Measurements from ENCODE around the gene FARP2. TPM values are rescaled to one million over a fixed set of nuclear protein-coding genes. Genes with fewer than 3 reads are reported as not detected.
A peak's percentile ranks its signal among the peaks of the same experiment; 100 is the strongest.

FARP2 gene
- total and polyA plus RNA-seq, 2 of the 13 experiments (the other 11 are each of a cell fraction or from before 2014, with no cell fraction given): 28.0 to 45.4 TPM

DNA sequence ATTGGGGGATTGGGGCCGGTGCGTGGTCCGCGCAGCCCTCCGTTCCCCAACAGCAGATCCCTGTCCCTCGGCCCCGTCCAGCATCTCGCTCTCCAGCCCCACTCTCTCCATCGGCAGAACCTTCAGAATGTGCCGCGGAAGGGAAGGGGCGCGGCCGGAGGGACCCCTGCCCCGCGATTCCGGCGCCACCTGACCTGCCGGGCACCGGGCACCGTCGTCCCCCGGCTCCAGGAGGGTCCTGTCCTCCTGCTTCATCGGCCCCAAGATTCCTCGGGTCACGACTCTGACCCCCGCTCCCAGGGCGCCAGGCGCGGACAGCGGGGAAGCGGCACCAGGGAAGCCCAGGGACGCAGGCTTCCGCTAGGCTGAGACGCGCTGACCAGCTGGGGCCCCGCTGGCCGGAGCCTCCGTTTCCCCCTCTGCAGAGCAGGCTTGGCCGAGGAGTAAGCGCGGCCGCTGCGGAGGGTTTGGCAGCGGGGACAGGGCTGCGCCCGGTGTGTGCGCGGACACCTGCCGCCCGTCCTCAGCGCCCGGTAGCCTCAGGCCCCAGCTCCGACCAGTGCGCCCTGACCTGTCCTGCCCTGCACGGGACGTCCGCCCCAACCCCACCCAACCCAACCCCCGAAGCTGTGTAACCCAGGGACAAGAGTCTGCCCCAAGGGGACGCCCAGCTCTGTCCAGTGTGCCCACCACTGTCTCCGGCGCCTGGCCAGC lies 185.6 kb downstream of the FARP2 start (continued):
- TF ChIP-seq, protein P1, sequence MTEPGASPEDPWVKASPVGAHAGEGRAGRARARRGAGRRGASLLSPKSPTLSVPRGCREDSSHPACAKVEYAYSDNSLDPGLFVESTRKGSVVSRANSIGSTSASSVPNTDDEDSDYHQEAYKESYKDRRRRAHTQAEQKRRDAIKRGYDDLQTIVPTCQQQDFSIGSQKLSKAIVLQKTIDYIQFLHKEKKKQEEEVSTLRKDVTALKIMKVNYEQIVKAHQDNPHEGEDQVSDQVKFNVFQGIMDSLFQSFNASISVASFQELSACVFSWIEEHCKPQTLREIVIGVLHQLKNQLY (CRISPR knock-in tag; IDR thresholded peaks at IDR 0.05): no peak
- TF ChIP-seq JARID2 (CRISPR knock-in tag; IDR thresholded peaks at IDR 0.05; ENCODE audit: insufficient replicate concordance) (no peak), ZNF460 (CRISPR knock-in tag; IDR thresholded peaks at IDR 0.05; ENCODE audit: borderline replicate concordance) (no peak)
- TF ChIP-seq, protein P2, sequence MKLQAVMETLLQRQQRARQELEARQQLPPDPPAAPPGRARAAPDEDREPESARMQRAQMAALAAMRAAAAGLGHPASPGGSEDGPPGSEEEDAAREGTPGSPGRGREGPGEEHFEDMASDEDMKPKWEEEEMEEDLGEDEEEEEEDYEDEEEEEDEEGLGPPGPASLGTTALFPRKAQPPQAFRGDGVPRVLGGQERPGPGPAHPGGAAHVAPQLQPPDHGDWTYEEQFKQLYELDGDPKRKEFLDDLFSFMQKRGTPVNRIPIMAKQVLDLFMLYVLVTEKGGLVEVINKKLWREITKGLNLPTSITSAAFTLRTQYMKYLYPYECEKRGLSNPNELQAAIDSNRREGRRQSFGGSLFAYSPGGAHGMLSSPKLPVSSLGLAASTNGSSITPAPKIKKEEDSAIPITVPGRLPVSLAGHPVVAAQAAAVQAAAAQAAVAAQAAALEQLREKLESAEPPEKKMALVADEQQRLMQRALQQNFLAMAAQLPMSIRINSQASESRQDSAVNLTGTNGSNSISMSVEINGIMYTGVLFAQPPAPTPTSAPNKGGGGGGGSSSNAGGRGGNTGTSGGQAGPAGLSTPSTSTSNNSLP (IDR thresholded peaks at IDR 0.05; ENCODE audit: low read depth, low read length): no peak

DNA sequence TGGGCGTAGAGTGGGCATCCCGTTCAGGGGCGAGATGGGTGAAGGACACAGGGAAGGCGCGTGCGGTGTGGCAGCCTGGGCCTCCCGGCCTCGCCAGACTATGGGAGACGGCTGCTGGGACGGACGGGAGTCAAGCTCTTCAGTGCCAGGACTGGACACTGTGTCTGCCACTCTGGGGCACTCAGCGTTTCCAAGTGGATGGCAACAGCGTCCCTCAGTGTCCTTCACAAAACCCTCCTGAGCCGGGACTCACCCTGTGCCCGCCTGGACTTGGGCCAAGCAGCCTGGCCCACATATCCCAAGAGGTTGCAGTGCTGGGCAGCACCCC lies 186.2 kb downstream of the FARP2 start:
- CTCF ChIA-PET (ENCODE audit: low intra/inter-chr PET ratio, low total read pairs): no interaction called here
- TF ChIP-seq RAD51 (IDR thresholded peaks at IDR 0.05; ENCODE audit: borderline replicate concordance) (no peak), XRCC5 (optimal IDR thresholded peaks at IDR 0.05; ENCODE audit: low read length) (no peak), ZNF343 (CRISPR knock-in tag; IDR thresholded peaks at IDR 0.05) (no peak), ZC3H4 (CRISPR knock-in tag; IDR thresholded peaks at IDR 0.05; ENCODE audit: borderline replicate concordance) (no peak), HNRNPL (IDR thresholded peaks at IDR 0.05; ENCODE audit: low read depth, low read length) (peak; percentile 86)
- TF ChIP-seq, protein P3, sequence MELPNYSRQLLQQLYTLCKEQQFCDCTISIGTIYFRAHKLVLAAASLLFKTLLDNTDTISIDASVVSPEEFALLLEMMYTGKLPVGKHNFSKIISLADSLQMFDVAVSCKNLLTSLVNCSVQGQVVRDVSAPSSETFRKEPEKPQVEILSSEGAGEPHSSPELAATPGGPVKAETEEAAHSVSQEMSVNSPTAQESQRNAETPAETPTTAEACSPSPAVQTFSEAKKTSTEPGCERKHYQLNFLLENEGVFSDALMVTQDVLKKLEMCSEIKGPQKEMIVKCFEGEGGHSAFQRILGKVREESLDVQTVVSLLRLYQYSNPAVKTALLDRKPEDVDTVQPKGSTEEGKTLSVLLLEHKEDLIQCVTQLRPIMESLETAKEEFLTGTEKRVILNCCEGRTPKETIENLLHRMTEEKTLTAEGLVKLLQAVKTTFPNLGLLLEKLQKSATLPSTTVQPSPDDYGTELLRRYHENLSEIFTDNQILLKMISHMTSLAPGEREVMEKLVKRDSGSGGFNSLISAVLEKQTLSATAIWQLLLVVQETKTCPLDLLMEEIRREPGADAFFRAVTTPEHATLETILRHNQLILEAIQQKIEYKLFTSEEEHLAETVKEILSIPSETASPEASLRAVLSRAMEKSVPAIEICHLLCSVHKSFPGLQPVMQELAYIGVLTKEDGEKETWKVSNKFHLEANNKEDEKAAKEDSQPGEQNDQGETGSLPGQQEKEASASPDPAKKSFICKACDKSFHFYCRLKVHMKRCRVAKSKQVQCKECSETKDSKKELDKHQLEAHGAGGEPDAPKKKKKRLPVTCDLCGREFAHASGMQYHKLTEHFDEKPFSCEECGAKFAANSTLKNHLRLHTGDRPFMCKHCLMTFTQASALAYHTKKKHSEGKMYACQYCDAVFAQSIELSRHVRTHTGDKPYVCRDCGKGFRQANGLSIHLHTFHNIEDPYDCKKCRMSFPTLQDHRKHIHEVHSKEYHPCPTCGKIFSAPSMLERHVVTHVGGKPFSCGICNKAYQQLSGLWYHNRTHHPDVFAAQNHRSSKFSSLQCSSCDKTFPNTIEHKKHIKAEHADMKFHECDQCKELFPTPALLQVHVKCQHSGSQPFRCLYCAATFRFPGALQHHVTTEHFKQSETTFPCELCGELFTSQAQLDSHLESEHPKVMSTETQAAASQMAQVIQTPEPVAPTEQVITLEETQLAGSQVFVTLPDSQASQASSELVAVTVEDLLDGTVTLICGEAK (IDR thresholded peaks at IDR 0.05): no peak
- TF ChIP-seq, protein P3 (CRISPR knock-in tag; IDR thresholded peaks at IDR 0.05): no peak

More for the DNA sequence above, 186.2 kb downstream of the FARP2 start:
- Histone ChIP-seq H3K4me2 (ENCODE audit: low read depth, low read length) (no peak overlapping the region), H4K20me1 (ENCODE audit: insufficient read depth, low read length) (no peaks in the 10 kb centered on the region), H3K4me1 (ENCODE audit: insufficient read depth, low read length) (peaks cover 50% of the 10 kb centered on the region), H2AFZ (ENCODE audit: low read length) (no peak overlapping the region), H3K36me3 (replicated peaks in 1 of 2; ENCODE audit: control insufficient read depth in 1 of 2, insufficient read depth in 2 of 2, low read length in 2 of 2) (no peaks in the 10 kb centered on the region), H3K9ac (ENCODE audit: insufficient read depth, low read depth, low read length) (no peak overlapping the region), H3K27me3 (ENCODE audit: control insufficient read depth in 1 of 2, insufficient read depth in 2 of 2, low read length in 2 of 2) (peaks cover 4 to 29% of the 10 kb centered on the region in 2 experiments; a peak in 4 of 5 replicates), H3K79me2 (ENCODE audit: insufficient read depth, low read length) (no peaks in the 10 kb centered on the region), H3K4me3 (replicated peaks in 1 of 3; ENCODE audit: insufficient read depth in 1 of 3, low read depth in 2 of 3, low read length in 3 of 3) (no peak overlapping the region), H3K9me3 (ENCODE audit: low read length) (no peaks in the 10 kb centered on the region), H3K27ac (ENCODE audit: extremely low read length, insufficient read depth, low read length) (no peak overlapping the region)
- POLR2A ChIA-PET: interaction anchor here (1.1 kb wide), 1 partner anchor 9 kb away, joined by 3 read pairs; no protein-coding TSS in a partner anchor
- DNase-seq (ENCODE audit: low spot score) (no peak), FAIRE-seq (no peak), ATAC-seq (no peak)
- no TSS peak for BruUV-seq (replicated peaks)
- intact Hi-C loops (cut with micrococcal nuclease; ENCODE audit: unreplicated experiment) (no loop called here), in situ Hi-C loops (cut with HindIII; ENCODE audit: extremely low pct_ligation_motif_present, low pct_unique_long_range_greater_than_20kb) (no loop called here)
- 75% methylated on average over 15 of the region's 15 CpGs for WGBS (ENCODE audit: low lambda C conversion rate)

All from HepG2 (cell line).